ENCODE data around the gene ARHGAP31.
A peak's percentile ranks its signal among the peaks of the same experiment; 100 is the strongest.
"Not testable (repeated sequence)": the region's sequence is repeated elsewhere in the genome, so short reads cannot be mapped to it uniquely, and the experiment has no call there.

The ARHGAP31 gene

GRCh38 chr3:119352034-119352609 lies 57.9 kb downstream of the ARHGAP31 start:
- no peak for DNase-seq

GRCh38 chr3:119352863-119353527 lies 58.8 kb downstream of the ARHGAP31 start:
- no peak for DNase-seq

- not testable (repeated sequence) for DNase-seq
Observed at GRCh38 chr3:119355608-119356007, 61.4 kb downstream of the ARHGAP31 start.

GRCh38 chr3:119356646-119357045 lies 62.5 kb downstream of the ARHGAP31 start:
- no peak for DNase-seq

DNA sequence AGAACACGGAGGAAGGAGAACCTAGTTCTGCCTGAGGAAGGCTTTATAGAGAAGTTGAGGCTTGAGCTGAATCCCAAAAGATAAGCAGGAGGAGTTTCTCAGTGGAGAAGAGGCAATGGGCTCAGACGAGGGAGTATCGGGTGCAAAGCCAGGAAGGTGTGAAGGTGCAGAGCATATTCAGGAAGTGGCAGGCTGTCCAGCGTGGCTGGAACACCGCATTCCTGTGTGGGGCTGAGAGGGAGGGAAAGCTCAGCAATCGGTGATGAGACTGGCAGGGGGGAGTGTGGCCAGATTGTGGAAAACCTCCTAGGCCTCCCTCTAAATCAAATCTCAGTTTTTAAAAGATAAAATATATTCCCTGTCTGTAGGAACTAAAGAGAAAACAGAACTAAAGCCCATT lies 63.0 kb downstream of the ARHGAP31 start:
- DNase-seq, result no peak

- DNase-seq, result no peak
Observed at GRCh38 chr3:119359476-119360326, 65.5 kb downstream of the ARHGAP31 start.

DNA sequence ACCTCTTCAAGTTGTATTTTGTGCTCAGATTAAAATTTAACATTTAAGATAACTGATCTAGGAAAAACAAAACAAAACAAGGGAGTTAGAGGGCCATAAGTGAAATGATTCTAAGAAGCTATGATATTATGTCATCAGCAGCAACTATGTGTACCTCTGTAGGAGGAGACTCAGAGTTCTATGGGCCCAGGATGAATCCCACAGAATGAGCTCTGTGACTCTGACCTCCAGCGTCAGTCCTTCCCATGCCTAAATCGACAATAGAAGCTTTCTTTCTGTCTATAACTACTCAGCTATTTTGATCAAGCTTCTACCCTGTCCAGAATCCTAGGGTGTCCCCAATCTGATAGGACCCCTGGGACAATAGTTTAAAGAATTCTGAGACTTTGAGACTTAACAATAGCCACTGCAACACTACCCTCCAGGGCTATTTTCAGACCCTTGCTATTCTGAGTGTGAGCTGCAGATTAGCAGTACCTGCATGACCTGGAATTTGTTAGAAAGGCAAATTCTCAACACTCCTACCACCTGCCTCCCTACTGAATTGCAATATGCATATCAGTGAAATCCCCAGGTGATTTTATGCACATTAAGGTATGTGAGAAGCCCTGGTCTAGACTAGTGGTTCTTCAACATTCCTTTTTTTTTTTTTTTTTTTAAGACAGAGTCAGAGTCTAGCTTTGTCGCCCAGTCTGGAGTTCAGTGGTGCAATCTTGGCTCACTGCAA lies 66.7 kb downstream of the ARHGAP31 start:
- no peak for DNase-seq

DNA sequence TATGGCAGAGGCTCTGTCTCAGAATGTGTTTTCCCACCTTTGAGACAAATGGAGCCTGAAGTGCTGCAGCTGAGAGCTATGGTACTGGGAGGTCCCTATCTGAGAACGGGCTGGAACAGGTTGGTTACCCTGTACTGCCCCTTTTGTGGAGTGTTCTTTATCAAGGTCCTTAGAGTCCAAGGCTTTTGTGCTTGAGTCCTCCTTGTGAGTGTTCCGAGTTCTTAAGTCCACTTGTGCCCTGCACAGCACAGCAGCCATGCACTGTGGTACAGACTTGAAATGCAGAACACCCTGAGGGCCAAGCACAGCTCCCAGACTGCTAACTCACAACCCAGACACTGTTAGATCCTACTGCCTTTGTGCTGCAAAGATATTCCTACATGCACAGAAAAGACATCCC lies 67.8 kb downstream of the ARHGAP31 start:
- no peak for DNase-seq

DNA sequence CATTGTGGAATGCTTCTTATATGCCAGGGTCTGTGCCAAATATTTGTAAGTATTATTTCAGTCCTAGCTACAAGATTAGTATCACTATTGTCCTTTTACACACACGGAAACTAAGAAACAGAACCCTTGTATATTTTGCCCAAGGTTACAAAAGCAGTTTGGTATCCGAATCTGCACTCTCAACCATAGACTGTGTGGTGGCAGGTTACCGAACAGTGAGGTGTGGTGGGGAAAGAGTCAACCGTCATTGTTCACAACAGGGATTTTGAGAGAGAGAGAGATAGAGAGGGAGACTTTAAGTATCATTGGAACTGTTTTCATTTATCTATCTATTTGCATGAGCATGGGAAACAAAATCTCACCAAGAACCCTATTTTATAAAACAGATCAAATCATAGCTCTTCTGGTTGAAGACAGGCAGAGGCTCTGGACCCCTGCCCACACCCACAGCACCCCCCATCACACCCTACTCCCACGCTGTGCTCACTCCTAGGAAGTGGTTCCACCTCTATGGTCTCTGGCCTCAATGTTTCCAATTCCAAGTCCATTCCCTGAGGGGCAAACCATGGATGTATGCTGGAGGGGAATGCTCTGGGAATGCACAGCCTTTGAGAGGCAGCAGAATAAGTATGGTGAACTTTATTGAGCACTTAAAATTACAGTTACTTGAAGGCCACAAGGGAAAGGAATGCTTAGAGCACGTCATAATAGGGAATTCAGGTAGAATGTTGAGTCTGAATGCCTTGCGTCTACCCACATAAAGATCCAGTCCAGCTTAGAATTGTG lies 69.0 kb downstream of the ARHGAP31 start:
- DNase-seq, result no peak

DNA sequence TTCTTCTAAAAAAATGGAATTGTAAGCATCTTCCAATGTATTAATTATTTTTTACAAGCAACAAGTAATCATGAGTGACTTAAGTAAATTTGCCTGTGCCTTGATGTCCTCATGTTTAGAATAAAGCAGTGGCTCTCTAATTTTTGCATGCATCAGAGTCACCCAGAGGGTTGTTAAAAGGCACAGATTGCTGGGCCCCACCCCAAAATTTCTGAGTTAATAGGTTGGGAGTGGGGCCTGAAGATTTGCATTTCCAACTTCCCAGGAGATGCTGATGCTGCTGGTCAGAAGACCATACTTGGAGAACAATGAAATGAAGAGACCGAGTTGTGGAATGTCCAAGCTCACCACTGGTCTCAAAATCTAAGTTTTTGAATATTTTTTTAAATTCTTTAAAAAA lies 70.2 kb downstream of the ARHGAP31 start:
- DNase-seq, result no peak

GRCh38 chr3:119365418-119365817 lies 71.2 kb downstream of the ARHGAP31 start:
- no peak for DNase-seq

DNA sequence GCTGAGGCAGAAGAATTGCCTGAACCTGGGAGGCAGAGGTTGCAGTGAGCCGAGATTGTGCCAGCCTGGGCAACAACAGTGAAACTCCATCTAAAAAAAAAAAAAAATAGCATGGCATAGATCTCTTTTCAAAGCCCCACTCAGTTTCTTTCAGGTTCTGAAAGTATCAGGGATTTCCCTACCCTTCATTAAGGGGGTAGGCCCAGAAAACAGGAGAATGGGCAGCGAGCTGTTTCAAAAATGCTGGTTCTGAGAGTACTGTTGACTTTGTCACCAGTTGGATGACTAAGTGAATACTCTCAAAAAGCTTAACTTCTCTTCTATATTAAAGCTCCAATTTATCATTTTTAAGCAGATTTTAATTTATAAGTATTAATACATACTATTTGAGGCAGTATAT lies 72.8 kb downstream of the ARHGAP31 start:
- no peak for DNase-seq

DNA sequence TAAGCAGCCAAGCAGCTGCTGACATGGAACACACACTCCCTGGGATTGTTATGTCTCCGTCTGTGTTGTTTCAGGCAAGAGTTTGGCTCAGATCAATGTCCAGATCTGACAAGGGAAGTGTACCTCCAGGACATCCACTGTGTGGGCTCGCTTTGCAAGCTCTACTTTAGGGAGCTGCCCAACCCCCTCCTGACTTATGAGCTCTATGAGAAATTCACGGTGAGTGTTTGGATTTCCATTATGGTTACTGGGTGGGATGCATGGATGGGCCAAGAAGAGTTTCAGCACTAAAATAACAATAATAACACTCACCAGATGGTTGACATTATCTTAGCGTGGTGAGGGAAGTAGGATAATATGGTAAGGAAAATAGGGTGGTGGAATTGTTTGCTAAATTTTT lies 74.1 kb downstream of the ARHGAP31 start:
- no peak for DNase-seq

DNA sequence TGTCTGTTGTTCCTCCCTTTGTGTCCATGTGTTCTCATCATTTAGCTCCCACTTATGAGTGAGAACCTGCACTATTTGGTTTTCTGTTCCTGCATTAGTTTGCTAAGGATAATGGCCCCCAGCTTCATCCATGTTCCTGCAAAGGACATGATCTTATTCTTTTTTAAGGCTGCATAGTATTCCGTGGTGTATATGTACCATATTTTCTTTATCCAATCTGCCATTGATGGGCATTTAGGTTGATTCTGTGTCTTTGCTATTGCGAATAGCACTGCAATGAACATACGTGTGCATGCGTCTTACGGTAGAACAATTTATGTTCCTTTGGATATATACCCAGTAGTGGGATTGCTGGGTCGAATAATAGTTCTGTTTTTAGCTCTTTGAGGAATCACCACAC lies 77.6 kb downstream of the ARHGAP31 start:
- not testable (repeated sequence) for DNase-seq

DNA sequence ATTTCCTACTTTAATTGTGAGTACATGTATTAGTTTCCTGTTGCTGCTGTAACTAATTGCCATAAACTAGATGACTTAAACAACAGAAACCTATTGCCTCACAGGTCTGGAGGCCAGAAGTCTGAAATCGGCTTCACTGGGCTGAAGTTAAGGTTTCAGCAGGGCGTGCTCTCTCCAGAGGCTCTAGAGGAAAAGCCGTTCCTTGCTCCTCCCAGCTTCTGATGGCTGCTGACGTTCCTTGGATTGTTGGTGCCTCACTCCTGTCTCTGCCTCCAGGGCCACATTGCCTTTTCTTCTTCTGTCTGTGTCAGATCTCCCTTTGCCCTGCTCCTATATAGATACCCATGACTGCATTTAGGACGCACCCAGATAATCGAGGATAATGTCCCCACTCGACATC lies 80.9 kb downstream of the ARHGAP31 start:
- DNase-seq, result no peak

GRCh38 chr3:119375510-119375909 lies 81.3 kb downstream of the ARHGAP31 start:
- DNase-seq, result no peak

DNA sequence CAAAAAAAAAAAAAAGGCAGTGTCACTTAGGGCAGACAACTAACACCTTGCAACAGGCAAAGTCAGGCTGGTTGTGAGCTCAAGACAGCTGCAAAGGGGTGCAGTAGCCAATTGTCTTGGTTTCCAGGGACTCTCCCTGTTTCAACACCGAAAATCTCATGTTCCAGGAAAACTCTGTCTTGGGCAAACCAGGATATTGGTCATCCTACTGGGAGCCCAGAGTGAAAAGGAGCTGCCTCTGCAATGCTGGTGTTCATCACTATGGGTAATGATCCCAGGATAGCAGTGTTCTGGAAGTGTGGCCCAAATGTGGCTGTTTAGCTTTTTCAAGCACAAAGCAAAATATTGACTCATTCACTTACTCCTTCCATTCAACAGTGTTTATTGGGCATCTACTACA lies 82.6 kb downstream of the ARHGAP31 start:
- DNase-seq, result no peak

DNA sequence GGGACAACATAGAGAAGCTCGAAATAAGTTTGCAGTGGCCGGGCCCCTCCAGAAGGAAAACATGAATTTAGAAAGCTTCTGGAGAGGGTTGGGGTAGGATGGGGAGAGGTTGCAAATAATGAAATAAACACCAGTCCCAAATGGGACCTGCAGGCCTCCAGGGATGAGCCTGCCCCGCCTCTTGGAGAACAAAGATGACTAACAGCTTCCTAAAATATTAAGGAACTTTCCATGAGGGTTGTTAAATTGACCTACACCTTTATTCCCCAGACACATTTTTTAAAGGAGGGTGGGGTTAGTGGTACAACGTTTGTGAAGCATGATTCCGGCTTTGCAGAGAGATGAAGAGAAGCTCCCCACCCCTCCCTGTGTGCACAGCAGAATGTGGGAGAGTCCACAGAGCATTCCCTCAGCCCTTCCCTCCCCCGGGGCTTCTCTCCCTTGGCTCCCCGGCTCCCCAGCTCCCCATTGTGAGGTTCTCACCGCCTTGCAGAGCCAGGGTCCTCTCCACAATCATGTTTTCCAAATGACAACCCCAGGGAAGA lies 84.1 kb downstream of the ARHGAP31 start:
- DNase-seq, result no peak

GRCh38 chr3:119380697-119381096 lies 86.5 kb downstream of the ARHGAP31 start:
- peak; percentile 36 for DNase-seq

- DNase-seq, result no peak
Observed at GRCh38 chr3:119382134-119382533, 88.0 kb downstream of the ARHGAP31 start.

GRCh38 chr3:119388577-119388976 lies 94.4 kb downstream of the ARHGAP31 start:
- DNase-seq, result no peak

- DNase-seq, result no peak
Observed at GRCh38 chr3:119395923-119396358, 101.8 kb downstream of the ARHGAP31 start.

All from NCI-H2107 (cell line).